CD1c-positive myeloid dendritic cell (primary cell): ENCODE results near the gene RER1.

Experiments
- DNase-seq: peaks from one replicate; pipeline ENCODE4 v3.0.0-alpha.2; 2016; ENCODE audit errors: extremely low spot score

Gene RER1

DNA sequence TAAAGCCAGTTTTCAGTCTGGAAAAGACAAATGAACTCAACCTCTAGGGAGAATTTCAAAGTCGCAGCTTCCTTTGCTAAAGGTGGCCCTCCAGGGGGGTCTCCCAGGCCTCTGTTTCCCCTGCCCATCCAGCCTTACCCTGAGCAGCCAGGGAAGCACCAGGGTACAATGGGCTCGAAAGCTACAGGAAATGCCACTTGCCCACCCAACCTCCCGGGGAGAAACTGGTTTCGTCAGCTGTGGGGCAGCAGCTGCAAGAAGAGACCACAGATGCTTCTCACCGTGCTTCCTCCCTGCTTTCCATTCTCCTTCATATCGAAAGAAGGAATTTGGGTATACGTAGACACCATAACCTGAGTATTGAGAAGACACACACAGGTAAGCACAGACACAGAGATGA is 2.0 kb upstream of the RER1 start:
- DNase-seq: no peak

DNA sequence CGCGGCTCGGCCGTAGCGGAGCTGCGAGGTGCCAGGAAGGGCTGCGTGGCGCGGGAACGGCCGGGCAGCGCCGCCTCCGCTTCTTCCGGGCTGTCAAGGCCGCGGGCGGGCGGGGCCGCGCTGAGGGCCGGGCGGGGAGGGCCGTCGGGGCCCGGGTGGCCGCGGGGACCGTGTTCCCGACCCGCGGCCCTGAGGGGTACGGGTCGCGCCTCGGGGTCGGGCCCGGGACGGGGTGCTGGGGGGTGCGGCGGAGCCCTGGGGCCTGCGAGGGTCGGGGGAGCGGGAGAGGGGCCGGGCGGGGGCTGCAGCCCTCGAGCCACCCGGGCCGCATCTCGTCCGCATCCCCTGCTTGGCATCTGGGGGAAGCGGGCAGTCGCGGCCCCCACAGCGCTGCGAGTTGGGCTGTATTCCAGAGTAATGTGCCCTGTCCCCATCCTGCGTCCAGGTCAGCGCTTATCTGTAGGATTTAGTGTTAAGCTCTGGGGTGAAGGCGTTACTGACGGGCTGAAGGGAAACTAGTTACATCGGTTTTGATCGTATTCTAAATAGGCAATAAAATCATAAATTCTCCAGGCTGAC is 379 bp downstream of the RER1 start:
- no peak for DNase-seq

DNA sequence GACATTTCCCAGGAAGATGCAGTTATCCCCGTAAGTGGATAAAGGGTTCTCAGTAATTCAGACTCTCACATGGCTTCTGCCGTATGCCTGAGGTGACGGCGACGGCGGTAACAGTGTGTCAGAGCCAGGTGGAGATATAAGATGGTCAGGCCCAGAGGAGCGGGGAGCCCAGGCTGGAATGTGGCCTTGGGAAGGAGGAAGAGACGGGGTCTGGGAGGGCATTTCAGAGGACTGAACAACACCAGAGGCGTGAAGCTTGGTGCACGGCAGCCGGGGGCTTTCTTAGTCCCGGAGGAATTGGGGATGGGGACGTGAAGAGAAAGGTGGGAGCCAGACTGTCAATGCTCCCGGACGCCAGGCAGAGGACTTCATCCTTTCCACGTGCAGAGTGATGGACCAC is 1.0 kb downstream of the RER1 start:
- no peak for DNase-seq

DNA sequence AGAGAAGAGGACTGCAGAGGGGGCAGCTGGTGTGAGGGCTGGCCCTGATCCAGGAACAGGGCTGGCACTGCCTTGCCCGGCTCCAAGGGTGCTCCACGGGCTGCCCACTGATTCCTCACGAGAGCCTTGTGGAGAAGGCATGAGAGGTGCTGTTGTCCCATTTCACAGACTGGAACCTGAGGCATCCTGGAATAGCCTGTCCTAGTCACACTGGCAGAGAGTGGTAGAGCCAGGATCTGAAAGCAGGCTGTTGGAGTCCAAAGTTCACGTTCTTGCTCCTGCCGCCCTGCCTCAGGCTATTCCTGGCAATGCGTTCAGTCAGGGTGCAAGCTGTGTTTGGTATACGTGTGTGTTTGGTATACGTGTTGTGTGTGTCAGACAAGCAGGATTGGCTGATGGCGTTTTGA is 1.8 kb downstream of the RER1 start:
- DNase-seq: no peak

DNA sequence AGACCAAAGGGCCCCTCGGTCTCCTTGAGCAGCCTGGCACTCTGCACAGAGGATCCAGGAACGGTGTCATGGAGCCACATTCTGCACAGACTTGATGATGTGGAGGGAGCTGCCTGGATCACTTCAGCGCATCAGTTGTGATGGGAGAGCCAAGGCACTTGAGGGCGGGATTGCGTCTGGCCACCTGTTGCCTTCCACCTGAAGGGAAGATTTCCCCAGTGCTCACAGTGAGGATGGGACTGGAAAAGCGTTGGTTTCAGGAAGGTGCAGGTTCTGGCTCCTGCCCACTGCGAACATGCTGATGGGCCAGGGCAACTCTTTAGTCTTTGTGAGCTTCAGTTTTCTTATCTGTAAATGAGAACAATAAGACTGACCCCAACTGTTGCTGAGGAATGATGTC is 2.6 kb downstream of the RER1 start:
- no peak for DNase-seq

DNA sequence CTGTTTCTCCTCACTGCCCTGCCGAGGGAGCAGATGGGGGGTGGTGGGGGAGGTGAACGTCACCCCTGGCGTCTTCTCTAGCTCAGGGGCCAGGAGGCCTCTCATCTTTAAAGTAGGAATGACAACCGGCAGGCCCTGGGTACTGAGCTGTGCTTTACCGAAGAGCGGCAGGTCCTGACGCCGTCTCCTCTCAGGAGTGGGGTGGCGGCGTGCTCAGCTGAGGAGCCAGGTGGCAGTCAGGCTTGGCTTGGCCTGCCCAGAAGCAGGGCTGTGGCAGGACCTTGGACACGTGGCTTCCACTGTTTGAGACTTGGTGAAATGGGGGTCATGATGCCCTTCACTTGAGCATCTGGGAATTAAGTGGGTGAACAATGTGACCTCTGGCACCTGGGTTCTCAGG is 3.1 kb downstream of the RER1 start:
- no peak for DNase-seq

DNA sequence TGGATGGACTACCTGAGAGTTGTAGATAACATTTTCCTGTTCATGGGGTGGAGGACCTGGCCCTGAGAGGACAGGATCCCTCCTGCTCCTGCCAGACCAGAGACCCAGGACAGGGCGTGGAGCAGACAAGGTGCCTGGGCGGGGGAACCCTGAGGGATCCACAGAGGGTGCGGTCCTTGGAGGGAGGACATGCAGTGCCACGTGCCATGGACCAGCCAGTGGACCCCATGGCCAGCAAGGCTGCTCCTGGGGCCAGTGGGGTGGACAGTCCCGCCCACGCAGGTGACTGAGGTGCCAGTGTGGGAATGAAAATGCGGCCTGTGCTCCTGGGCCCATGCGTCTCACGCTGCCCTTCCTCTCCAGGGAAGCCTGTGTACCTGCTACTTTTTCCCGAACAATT is 3.6 kb downstream of the RER1 start:
- DNase-seq: no peak

DNA sequence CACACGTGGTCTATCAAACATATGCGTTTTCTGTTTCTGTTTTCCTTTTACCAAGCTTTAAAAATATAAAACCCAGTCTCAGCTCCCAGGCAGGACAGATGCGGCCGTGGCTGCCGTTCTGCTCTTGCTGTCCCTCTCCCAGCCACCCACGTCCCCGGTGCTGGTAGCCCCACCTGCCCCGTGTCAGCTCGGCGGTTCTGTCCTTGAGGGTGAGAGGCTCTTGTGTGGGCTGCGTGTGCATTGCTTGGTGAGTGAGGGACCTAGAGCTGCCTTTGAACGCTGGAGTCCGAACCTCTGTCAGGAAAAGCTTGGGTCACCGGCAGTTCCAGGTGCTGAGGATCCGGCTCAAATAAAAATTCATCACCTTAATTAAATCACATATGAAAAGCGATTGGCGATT is 4.4 kb downstream of the RER1 start:
- no peak for DNase-seq

DNA sequence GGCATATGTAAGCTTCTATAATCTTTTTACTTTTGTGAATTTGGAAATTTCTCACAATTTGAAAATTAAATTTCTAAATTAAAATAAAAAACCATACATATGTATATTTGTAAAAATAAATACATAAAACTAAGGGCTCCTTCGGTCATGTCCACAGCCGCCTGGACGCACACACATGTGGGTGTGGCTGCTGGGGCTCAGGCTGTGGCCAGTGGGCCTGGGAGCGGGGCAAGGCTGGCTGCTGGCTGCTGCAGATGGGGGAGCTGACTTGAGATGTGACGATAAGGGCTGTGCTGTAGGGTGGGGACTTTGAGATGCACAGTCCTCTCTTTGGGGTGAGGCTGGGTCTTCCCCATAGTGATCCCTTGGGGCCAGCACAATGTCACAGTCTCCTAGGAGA is 4.8 kb downstream of the RER1 start:
- DNase-seq: no peak

DNA sequence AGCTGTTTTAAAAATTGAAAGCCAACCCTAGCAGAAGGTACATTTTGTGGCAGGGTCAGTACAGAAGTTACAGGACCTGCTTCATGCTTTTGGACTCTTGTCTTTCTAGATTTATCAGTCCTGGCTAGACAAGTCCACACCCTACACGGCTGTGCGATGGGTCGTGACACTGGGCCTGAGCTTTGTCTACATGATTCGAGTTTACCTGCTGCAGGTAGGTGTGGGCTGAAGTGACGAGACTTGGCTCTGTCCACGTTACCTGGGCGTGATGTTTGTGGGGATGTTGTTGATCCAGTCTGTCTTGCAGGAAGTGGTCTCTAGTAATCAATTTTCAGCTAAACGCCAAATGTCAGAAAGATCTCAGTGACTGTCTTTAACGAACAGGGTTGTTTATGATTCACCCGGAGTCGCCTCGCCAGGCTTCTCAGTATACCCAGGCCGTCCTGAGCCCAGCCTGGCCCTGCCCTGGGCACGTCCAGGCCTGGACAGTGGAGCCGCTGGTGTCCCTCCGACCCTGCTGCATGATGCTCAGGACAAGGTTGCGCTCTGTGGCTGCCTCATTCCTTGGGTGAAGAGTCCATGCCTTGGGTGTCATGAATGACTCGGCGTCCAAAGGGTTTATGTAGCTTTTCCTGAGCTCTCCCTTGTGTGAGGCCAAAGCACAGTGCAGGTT is 5.5 kb downstream of the RER1 start:
- no peak for DNase-seq

DNA sequence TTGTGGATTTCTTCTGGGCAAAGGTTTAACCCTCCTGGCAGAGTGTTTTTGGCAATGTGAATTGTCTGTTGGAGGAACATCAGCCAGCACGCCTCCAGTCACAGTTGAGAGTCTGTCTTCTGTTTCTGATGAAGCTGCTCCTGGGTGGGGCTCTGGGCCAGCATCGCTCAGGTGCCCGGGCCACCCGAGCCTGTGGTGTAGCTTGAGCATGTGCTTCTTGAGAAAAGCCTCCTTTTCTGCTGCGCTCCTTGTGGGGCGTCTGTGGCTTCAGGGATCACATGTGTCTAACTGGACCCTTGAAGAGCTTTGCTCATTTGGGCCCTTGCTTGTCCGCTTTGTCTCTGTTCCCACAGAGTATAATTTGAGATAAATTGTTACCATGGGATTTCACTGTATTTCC is 7.2 kb downstream of the RER1 start:
- DNase-seq: no peak

DNA sequence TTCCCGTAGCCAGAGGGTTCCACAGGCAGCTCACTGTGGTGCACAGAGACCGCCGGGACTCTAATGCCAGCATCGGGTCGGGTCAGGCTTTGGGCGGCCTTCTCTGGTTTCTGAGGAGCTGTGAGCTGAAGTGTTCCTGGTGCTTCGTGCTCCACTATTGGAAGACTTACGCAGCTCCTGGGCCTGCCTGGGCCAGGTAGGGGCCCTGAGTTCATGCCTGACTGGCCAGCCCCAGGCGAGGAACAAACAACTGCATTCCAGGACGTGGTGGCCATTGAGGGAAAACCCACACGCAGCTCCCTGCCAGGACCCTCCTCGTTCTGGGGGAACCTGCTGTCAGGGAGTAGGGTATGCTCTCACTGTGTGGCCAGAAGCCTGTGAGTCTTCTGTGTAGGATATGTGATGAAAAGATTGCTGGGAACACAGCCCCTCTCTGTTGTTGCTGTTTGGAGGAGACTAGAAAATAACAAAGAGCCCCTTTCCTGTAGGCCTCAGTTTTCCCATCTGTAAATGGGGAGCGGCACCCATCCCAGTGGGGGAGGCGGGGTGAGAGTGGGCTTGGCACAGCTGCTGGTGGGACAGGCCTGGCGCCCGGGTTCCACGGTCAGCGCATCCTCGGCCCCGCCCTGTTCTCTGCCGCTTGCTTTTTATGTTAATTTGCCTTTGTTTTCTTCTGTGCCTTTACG is 8.4 kb downstream of the RER1 start:
- no peak for DNase-seq

DNA sequence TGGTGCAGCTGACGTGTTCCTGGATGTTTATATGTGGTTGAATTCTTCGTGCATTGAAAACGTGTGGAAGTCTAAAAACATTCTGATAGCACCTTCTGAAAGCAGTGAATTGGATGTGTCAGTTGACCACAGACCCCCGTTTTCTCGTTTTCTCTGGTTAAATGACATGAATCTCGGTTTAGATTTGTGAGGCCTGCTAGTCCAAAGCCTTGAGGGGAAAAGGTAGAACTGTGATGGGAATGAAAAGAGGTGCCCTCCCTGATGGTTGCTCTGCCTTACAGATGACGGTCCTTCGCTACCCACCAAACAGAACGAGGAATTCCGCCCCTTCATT is 8.9 kb downstream of the RER1 start:
- DNase-seq: no peak

DNA sequence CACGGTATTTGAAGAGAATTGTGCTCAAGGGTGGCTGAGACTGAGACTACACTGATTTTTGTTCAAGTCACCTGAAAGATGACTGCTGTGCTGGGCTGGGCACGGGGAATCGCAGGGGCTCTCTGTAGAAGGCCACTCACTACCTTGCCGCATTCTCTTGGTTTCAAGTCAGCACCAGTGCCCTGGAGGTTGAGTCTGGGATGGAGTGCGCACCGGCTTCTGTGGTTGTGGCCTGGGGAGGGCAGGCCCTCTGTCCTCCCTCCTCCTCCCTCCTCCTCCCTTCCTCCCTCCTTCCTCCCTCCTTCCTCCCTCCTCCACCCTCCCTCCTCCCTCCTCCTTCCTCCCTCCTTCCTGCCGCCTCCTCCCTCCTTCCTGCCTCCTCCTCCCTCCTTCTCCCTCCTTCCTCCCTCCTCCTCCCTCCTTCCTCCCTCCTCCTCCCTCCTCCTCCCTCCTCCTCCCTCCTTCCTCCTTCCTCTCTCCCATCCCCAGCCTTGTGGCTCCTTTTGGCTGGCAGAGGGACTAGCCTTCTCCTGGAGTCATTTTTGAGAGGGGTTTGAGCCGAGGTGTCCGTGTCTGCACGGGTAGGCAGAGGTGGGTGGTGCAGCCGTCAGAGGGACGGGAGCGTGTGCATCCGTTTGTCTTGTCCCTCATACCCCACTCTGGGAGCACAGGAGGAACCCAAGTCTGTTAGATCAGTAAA is 9.5 kb downstream of the RER1 start:
- no peak for DNase-seq

DNA sequence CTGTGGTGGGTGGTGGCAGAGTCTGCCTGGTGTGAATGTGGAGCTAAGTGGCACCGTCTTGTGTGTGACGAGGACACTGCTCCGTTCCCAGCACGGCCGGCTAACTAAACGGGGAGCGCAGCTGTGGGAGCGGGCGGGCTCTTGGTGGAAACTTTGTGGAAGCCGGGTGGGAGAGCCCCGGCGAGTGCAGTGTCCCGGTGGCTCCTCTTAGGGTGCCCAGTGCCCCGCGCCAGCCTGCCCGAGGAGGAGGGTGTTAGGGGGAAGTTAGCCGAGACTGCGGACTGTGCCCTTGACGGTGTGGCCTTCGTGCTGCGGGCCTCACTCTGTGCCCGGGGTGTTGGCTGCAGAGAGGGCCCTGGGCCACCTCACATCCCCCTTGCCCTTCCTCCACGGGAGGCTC is 10.8 kb downstream of the RER1 start:
- no peak for DNase-seq

DNA sequence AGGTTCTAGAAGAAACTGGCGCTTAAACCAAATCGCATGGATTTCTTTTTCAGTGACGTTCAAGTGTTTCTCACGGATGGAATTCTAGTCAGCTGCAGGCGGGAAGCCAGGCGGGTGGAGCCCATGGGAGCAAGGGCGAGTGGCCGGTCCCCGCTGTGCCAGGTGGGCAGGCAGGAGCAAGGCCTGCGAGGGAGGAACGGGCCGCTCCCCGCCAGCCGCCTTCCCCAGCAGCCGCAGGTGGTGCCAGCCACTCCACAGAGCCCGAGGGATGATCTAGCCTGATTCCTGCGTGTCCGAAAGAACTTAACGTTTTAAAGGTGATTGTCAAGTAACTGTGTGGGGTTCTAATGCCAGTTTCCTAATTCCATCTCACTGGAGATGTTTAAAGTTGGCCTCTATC is 11.6 kb downstream of the RER1 start:
- DNase-seq: no peak

DNA sequence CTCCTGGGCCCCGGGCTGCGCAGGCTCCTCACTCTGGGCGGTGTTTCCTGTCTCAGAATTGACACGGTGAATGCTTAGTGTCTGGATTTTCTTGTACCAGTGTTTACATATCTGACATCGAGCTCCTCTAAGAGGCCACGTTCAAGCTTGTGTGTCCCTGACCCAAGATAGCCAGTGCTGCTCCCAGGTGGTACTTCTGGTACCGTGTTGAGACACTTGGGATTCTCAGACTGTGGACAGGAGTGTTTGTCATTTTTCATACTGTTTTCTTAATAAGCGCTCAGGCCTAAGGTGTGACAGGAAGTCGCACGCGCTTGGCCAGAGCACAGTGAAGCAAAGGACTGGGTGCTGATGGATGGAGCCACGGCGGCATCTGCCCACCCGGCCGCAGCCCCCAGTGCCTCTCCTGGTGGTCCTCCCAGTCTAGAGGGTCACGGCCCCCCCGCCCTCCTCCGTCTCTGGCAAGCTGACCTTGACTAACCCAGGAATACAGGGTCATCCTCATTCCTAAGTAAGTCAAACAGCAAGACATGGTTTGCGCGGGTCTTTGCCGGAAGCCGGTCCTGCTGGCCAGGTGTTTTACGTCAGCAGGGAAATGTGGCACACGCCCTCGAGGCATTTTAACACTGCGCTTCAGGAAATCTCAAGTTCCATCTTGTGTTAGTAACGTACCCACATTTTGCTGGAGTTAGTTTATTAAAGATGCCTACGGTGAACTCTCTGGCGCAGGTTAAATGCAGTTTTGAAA is 12.7 kb downstream of the RER1 start:
- DNase-seq: no peak

DNA sequence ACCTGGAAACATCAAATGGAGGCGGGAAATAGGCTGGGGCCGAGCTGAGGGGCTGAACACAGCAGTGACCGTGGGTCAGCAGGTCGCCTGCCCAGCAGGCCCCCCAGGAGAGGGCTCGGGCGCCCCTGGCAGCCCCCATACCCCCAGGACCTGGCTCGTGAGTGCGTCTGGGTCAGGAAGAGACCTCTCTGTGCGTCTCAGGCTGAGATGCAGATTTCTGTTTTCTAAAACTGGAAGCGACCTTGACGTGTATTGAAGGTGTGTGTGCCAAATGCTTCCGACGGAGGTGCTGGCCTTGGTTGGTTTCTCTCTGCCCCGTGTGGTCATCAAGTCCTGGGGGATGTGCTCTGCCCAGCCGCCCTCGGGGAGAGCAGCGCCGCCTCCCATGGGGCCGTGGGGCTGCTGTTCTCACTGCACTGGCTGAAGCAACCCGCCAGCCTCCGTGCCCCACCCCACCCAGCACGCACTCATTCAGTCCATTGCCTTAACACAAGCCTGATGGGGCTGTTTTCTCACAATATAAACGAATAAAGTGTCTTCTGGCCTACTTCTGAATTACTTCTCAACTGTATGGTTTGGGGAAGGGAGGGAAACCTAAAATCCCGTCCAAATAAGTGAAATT is 13.4 kb downstream of the RER1 start:
- no peak for DNase-seq

DNA sequence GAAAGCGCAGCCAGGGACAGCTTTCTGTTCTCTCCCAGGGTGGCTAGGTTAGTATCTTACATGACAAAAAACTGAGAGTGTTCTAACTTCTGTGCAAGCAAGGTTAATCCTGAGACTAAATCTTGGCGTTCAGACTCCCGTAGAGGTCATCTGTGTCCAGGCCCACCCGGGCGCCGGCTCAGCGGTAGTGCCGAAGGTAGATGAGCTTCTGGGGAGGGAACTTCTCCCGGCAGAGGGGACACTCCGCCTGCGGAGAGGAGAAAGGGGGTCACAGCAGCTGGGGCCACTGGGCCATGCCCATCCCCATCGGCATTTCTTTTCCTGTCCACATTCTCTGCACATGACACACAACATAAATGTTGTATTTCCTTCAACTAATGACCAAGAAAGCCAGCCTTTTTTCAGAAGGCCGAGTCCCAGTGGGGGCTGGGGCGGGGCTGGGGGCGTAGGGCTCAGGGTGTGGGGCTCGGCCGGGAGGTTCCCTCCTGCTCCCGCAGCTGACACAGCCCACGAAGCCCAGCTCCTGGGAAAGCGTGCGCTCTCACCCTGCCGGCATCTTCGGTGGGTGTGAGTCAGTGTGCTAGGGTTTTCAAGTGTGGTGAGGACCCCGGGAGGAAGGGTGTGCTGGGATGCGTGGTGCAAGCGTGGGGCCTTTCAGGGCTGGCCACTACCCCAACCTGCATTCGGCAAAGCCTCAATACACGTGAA is 14.1 kb downstream of the RER1 start:
- no peak for DNase-seq

DNA sequence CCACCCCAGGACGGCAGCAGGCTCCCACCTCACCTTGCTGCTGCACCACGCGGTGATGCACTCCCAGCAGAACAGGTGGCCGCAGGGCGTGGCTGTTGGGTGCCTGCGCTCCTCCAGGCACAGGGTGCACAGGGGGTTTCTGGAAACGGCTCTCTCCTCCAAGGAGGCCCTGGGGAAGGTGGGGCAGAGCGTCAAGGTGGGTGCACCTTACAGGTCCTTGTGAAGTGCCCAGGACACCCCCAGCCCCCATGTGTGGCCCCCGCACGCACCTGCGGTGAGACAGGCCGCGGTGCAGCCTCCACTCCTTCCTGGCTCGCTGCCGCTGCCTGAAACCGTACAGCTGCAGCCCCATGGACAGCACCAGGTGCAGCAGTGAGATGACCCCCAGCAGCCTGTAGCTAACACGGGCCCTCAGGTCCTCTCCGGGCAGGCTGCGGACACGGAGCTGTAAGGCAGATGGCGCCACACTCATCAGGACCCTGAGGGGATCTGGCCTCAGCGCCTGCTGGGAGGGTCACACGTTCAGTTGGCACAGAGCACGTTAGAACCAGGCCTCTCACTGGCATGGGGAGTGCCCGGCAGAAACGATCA is 14.9 kb downstream of the RER1 start:
- DNase-seq: no peak
